Endothelial cell of umbilical vein (primary cell): ENCODE results near the gene GRM4. TPM values are rescaled to one million over a fixed set of nuclear protein-coding genes. Genes with fewer than 3 reads are reported as not detected.
"Not testable (repeated sequence)": the region's sequence is repeated elsewhere in the genome, so short reads cannot be mapped to it uniquely, and the experiment has no call there.

Experiments
- BruUV-seq: library from RNA; stranded (reverse); fragments of 400-500 nt; replicated peaks from 2 replicates; lab custom pipeline; 2021; lab: Mats Ljungman, UMichigan
- CTCF ChIA-PET: fragments of 300-600, 350-600 bp; sonication (Branson Sonifier 250); formaldehyde crosslinking; loops from one replicate; lab custom pipeline; 2021; ENCODE audit warnings: antibody characterized with exemption, inconsistent platforms; lab: Charles Lee
- POLR2A ChIA-PET: fragments of 300-600, 350-600 bp; sonication (Branson Sonifier 250); formaldehyde crosslinking; loops from one replicate; lab custom pipeline; 2021; ENCODE audit warnings: antibody characterized with exemption, inconsistent platforms; lab: Charles Lee
- DNase-seq: peaks from one replicate; pipeline ENCODE4 v3.0.0-alpha.2; 2011; ENCODE audit warnings: low read depth, low spot score
- FAIRE-seq: peaks from 2 replicates; lab custom pipeline; 2011; peaks lifted over from hg19 to GRCh38; lab: Jason Lieb, UNC
- H2AFZ ChIP-seq: 2 replicates; pipeline ENCODE4 v1.6.0; 2012; ENCODE audit warnings: low read depth, low read length, control low read depth, inconsistent platforms
- H3K27ac ChIP-seq: 2 replicates; pipeline ENCODE4 v1.5.1; 2011; ENCODE audit warnings: low read depth, mild to moderate bottlenecking, control low read depth, low read length, moderate library complexity; ENCODE audit not compliant: insufficient read depth
- H3K27me3 ChIP-seq, 2 experiments: 2 replicates each; pipeline versions ENCODE4 v1.6.0 to v1.6.1; 2011; ENCODE audit warnings: low read length in 2 of 2, mixed read lengths in 1 of 2; ENCODE audit not compliant: control insufficient read depth in 2 of 2, insufficient read depth in 2 of 2
- H3K36me3 ChIP-seq, 2 experiments: 2 replicates in 1 of 2; 3 replicates in 1 of 2; pipeline ENCODE4 v1.5.1; 2011; ENCODE audit warnings: low read length in 2 of 2, mild to moderate bottlenecking in 1 of 2, moderate library complexity in 1 of 2; ENCODE audit not compliant: control insufficient read depth in 2 of 2, insufficient read depth in 2 of 2; ENCODE audit errors: extremely low read depth in 1 of 2
- H3K4me1 ChIP-seq: 3 replicates; pipeline ENCODE4 v1.5.1; 2011; ENCODE audit warnings: mild to moderate bottlenecking, low read length; ENCODE audit not compliant: control insufficient read depth, insufficient read depth; ENCODE audit errors: extremely low read depth
- H3K4me2 ChIP-seq: 2 replicates; pipeline ENCODE4 v1.6.1; 2011; ENCODE audit warnings: low read length, control low read depth, mixed read lengths; ENCODE audit not compliant: insufficient read depth
- H3K4me3 ChIP-seq, 3 experiments: fragments of 200-600 bp in 1 of 3; sonication (generic), shearing (Covaris generic) in 1 of 3; replicated peaks in 1 of 3; 2 replicates each; pipeline ENCODE4 v1.5.1; 2011 to 2016; ENCODE audit warnings: control low read depth in 3 of 3, low read length in 3 of 3, mild to moderate bottlenecking in 2 of 3, inconsistent platforms in 1 of 3, low read depth in 1 of 3, moderate library complexity in 1 of 3; ENCODE audit not compliant: insufficient read depth in 1 of 3
- H3K79me2 ChIP-seq: 2 replicates; pipeline ENCODE4 v1.6.0; 2012; ENCODE audit warnings: low read length, inconsistent platforms; ENCODE audit not compliant: control insufficient read depth, insufficient read depth
- H3K9ac ChIP-seq: replicated peaks from 2 replicates; pipeline ENCODE3; 2011; ENCODE audit warnings: low read length, control low read depth; ENCODE audit not compliant: insufficient read depth; ENCODE audit errors: extremely low read depth
- H3K9me1 ChIP-seq: replicated peaks from 3 replicates; pipeline ENCODE4 v1.6.0; 2011; ENCODE audit warnings: mild to moderate bottlenecking, low read length; ENCODE audit not compliant: control insufficient read depth, insufficient read depth; ENCODE audit errors: extremely low read depth
- H3K9me3 ChIP-seq: replicated peaks from 2 replicates; pipeline ENCODE4 v1.5.1; 2012; ENCODE audit warnings: low read length, inconsistent platforms; ENCODE audit not compliant: control insufficient read depth, insufficient read depth
- H4K20me1 ChIP-seq: replicated peaks from 2 replicates; pipeline ENCODE3; 2011; ENCODE audit warnings: mild to moderate bottlenecking, low read length; ENCODE audit not compliant: control insufficient read depth, insufficient read depth; ENCODE audit errors: extremely low read depth
- CTCF ChIP-seq, 2 donors: IDR thresholded peaks; 1 replicate in 1 of 2; 2 replicates in 1 of 2; pipeline ENCODE4 v1.5.1; 2011; ENCODE audit warnings: low read length in 2 of 2, mild to moderate bottlenecking in 2 of 2, moderate library complexity in 2 of 2, control low read depth in 1 of 2, inconsistent platforms in 1 of 2, low read depth in 1 of 2; ENCODE audit not compliant: insufficient read depth in 1 of 2; ENCODE audit errors: extremely low read depth in 1 of 2
- EZH2 ChIP-seq: IDR thresholded peaks from 2 replicates; pipeline ENCODE4 v1.6.1; 2012; ENCODE audit warnings: borderline replicate concordance, low read depth, mild to moderate bottlenecking, moderate library complexity, low read length, inconsistent platforms; ENCODE audit not compliant: severe bottlenecking
- FOS ChIP-seq: IDR thresholded peaks from 2 replicates; pipeline ENCODE4 v1.6.1; 2011; ENCODE audit warnings: mild to moderate bottlenecking, low read length, moderate library complexity, borderline replicate concordance; ENCODE audit not compliant: insufficient read depth
- GATA2 ChIP-seq: IDR thresholded peaks from 2 replicates; pipeline ENCODE4 v1.7.0; 2011; ENCODE audit warnings: low read depth, mild to moderate bottlenecking, moderate library complexity, mixed read lengths, low read length; ENCODE audit not compliant: insufficient read length, insufficient read depth
- JUN ChIP-seq: IDR thresholded peaks from 2 replicates; pipeline ENCODE4 v1.6.1; 2011; ENCODE audit warnings: borderline replicate concordance, low read depth; ENCODE audit not compliant: insufficient read length, insufficient read depth
- MYC ChIP-seq: IDR thresholded peaks from one replicate; pipeline ENCODE4 v1.6.1; 2011; ENCODE audit warnings: mild to moderate bottlenecking, low read depth, low read length
- POLR2A ChIP-seq: IDR thresholded peaks from 2 replicates; pipeline ENCODE4 v1.6.1; 2012; ENCODE audit warnings: low read depth, mild to moderate bottlenecking, control low read depth, low read length
- dilution Hi-C: fragments of 300-500 bp; cut with MboI; formaldehyde crosslinking; loops from one replicate; pipeline ENCODE4 v1.15.0; 2019; ENCODE audit warnings: low sequenced_read_pairs; ENCODE audit not compliant: extremely low pct_ligation_motif_present
- intact Hi-C: fragments of 100-400 bp; cut with micrococcal nuclease; formaldehyde crosslinking; loops from one replicate; pipeline ENCODE4 v1.10.0; 2022
- polyA plus RNA-seq, 4 experiments: library from polyadenylated mRNA; depleted of rRNA in 3 of 4; stranded (reverse) in 3 of 4; unstranded in 1 of 4; fragments of >200 nt; gene quantifications; 2 replicates each; pipeline versions ENCODE4 v1.2.1 to v1.2.3, GENCODE V29; 2011 to 2012; ENCODE audit warnings: missing spikeins in 1 of 4
- total RNA-seq: library from RNA; stranded (reverse); gene quantifications from 2 replicates; pipeline ENCODE4 v1.2.3, GENCODE V29; 2021
- TF ChIP-seq, protein P1 (sequence below): IDR thresholded peaks from 2 replicates; pipeline ENCODE4 v1.6.1; 2011; ENCODE audit not compliant: insufficient read depth, insufficient read length

Gene GRM4
- total and polyA plus RNA-seq, 2 donors (not counting 3 experiments of a cell fraction or from before 2014, with no cell fraction given): 0.03 TPM; not detected in 1

DNA sequence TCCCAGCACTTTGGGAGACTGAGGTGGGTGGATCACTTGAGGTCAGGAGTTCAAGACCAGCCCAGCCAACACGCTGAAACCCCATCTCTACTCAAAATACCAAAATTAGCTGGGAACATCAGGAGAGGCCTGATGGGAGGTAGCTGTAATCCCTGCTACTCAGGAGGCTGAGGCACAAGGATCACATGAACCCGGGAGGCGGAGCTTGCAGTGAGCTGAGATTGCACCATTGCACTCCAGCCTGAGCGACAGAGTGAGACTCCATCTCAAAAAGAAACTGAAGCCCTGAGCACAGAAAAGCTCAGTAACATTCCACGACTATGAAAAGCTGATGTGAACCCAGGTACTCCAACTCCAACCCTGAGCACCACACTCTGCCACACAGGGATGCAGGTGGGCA is 103.9 kb downstream of the GRM4 start:
- H3K4me2 ChIP-seq, POLR2A ChIA-PET, H3K36me3 ChIP-seq, H4K20me1 ChIP-seq, H3K27ac ChIP-seq, DNase-seq, H3K9me1 ChIP-seq, H3K79me2 ChIP-seq, H3K27me3 ChIP-seq, H3K4me1 ChIP-seq, H3K9me3 ChIP-seq, intact Hi-C loops, BruUV-seq, FAIRE-seq, H3K9ac ChIP-seq, H2AFZ ChIP-seq, dilution Hi-C loops, H3K4me3 ChIP-seq: not testable (repeated sequence)
- CTCF ChIA-PET: interaction anchor here (0.6 to 3.2 kb wide), 2 partner anchors 13 to 14 kb away, joined by 3 to 18 read pairs; no protein-coding TSS in a partner anchor

- no peak overlapping the region for H2AFZ ChIP-seq
- H4K20me1 ChIP-seq: no peaks in the 10 kb centered on the region
- dilution Hi-C loops (no loop called here), intact Hi-C loops (no loop called here)
- H3K4me1 ChIP-seq: no peaks in the 10 kb centered on the region
- FAIRE-seq (no peak), DNase-seq (no peak)
- no peaks in the 10 kb centered on the region for H3K9me1 ChIP-seq
- H3K27me3 ChIP-seq: no peaks in the 10 kb centered on the region
- H3K9me3 ChIP-seq: no peaks in the 10 kb centered on the region
- BruUV-seq: no TSS peak
- H3K4me3 ChIP-seq: no peak overlapping the region
- ChIA-PET POLR2A (no interaction called here), CTCF (interaction anchor here (3.2 kb wide), 1 partner anchor 13 kb away, joined by 18 read pairs; no protein-coding TSS in a partner anchor)
- H3K27ac ChIP-seq: no peak overlapping the region
- H3K4me2 ChIP-seq: no peak overlapping the region
- H3K79me2 ChIP-seq: no peaks in the 10 kb centered on the region
- no peaks in the 10 kb centered on the region for H3K36me3 ChIP-seq
- TF ChIP-seq JUN (no peak), FOS (no peak), POLR2A (no peak), EZH2 (no peak), GATA2 (no peak), MYC (no peak), CTCF (IDR thresholded peaks at IDR 0.05; ENCODE audit: extremely low read depth in 1 of 2, insufficient read depth in 1 of 2, low read depth in 1 of 2, low read length in 2 of 2) (no peak)
- TF ChIP-seq, protein P1, sequence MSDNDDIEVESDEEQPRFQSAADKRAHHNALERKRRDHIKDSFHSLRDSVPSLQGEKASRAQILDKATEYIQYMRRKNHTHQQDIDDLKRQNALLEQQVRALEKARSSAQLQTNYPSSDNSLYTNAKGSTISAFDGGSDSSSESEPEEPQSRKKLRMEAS: no peak
- no peak overlapping the region for H3K9ac ChIP-seq
Observed at GRCh38 chr6:34041385-34041784, 104.5 kb downstream of the GRM4 start.
